ENCODE measurements around the gene MAST3.
A peak's percentile ranks its signal among the peaks of the same experiment; 100 is the strongest.

The MAST3 gene

GRCh38 chr19:18097217-18097992 is at the start of gene MAST3:
TSS of gene MAST3 (plus strand) at chr19:18097778. CDS start at chr19:18097793, 15 bp downstream.
- TF ChIP-seq, protein P1, sequence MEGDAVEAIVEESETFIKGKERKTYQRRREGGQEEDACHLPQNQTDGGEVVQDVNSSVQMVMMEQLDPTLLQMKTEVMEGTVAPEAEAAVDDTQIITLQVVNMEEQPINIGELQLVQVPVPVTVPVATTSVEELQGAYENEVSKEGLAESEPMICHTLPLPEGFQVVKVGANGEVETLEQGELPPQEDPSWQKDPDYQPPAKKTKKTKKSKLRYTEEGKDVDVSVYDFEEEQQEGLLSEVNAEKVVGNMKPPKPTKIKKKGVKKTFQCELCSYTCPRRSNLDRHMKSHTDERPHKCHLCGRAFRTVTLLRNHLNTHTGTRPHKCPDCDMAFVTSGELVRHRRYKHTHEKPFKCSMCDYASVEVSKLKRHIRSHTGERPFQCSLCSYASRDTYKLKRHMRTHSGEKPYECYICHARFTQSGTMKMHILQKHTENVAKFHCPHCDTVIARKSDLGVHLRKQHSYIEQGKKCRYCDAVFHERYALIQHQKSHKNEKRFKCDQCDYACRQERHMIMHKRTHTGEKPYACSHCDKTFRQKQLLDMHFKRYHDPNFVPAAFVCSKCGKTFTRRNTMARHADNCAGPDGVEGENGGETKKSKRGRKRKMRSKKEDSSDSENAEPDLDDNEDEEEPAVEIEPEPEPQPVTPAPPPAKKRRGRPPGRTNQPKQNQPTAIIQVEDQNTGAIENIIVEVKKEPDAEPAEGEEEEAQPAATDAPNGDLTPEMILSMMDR (conservative IDR thresholded peaks at IDR 0.05; ENCODE audit: low read depth, low read length): no peak
- no peak for DNase-seq (ENCODE audit: low read depth)
- peak within 1 kb of the TSS; percentile 46 for H3K4me3 ChIP-seq (ENCODE audit: low read length)

DNA sequence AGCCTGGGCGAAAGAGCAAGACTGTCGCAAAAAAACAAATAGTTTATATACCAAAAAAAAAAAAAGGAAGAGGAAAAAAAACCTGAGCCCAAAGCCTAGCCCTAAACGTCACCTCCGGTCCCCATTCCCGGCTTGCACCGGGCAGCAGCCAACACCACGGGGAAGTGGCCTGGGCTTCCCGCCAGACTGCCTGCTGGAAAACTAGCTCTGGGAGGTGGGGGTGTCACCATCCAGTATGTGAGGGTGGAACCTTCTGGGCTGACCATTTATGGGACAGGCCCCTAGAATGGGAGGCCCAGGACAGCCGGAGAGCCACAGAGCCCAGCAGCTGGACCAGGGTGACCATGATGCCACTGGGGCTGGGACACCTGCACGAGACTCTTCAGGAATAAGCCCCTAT is 48.2 kb upstream of the MAST3 start:
- H3K4me3 ChIP-seq (ENCODE audit: low read length): no peak overlapping the region
- peak; percentile 55 for DNase-seq (ENCODE audit: low read depth)
- TF ChIP-seq, protein P1 (conservative IDR thresholded peaks at IDR 0.05; ENCODE audit: low read depth, low read length): no peak

GRCh38 chr19:18051887-18052286 is 45.7 kb upstream of the MAST3 start:
- no peak overlapping the region for H3K4me3 ChIP-seq (ENCODE audit: low read length)
- TF ChIP-seq, protein P1 (conservative IDR thresholded peaks at IDR 0.05; ENCODE audit: low read depth, low read length): no peak
- no peak for DNase-seq (ENCODE audit: low read depth)

DNA sequence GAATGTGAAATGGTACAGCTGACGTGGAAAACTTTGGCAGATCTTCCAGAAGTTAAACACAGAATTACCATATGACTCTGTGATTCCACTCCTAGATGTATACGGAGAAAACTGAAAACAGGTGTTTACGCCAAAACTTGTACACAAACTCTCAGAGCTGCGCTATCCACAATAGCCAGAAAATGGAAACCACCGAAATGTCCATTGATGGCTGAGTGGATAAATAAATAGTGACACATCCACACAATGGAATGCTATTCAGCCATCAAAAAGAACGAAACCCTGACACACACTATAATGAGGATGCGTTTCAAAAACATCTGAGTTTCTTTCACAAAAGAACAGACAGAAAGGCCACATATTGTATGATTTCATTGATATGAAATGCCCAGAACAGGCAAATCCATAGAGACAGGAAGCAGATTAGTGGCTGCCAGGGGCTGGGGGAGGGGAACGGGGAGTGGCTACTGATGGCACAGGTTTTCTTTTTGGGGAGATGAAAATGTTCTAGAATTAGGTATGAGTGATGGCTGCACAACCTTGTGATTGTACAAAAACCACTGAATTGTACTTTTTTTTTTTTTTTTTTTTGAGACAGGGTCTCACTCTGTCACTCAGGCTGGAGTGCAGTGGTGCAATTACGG is 43.9 kb upstream of the MAST3 start:
- no peak for DNase-seq (ENCODE audit: low read depth)
- TF ChIP-seq, protein P1 (conservative IDR thresholded peaks at IDR 0.05; ENCODE audit: low read depth, low read length): no peak
- H3K4me3 ChIP-seq (ENCODE audit: low read length): no peak overlapping the region

DNA sequence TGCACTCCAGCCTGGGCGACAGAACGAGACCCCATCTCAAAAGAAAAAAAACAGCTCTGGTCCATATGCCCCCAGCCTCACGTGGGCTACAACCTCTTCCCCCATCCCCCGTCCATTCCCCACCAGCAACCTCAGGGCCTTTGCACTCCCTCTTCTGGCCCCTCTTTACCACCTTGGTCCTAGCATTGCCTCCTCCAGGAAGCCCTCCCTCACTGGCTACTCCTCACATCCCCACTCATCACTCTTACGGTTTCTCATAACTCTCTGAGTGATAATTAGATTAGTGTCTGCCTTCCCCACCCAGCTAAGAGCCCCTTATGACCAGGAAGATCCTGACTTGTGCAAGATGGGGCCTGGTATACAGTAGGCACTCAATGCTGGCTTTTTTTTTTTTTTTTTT is 41.6 kb upstream of the MAST3 start:
- H3K4me3 ChIP-seq (ENCODE audit: low read length): no peak overlapping the region
- DNase-seq (ENCODE audit: low read depth): no peak
- TF ChIP-seq, protein P1 (conservative IDR thresholded peaks at IDR 0.05; ENCODE audit: low read depth, low read length): no peak

- no peak overlapping the region for H3K4me3 ChIP-seq (ENCODE audit: low read length)
- DNase-seq (ENCODE audit: low read depth): no peak
These were observed 40.0 kb upstream of the MAST3 start for GRCh38 chr19:18057557-18057956.

More at GRCh38 chr19:18057557-18057956, 40.0 kb upstream of the MAST3 start:
- TF ChIP-seq, protein P1 (conservative IDR thresholded peaks at IDR 0.05; ENCODE audit: low read depth, low read length): no peak

All from retinal pigment epithelial cell (primary cell).